Measurements from ENCODE around the gene LRRC26. TPM values are rescaled to one million over a fixed set of nuclear protein-coding genes. Genes with fewer than 3 reads are reported as not detected.

The LRRC26 gene
- total RNA-seq, 1 donor = not detected

DNA sequence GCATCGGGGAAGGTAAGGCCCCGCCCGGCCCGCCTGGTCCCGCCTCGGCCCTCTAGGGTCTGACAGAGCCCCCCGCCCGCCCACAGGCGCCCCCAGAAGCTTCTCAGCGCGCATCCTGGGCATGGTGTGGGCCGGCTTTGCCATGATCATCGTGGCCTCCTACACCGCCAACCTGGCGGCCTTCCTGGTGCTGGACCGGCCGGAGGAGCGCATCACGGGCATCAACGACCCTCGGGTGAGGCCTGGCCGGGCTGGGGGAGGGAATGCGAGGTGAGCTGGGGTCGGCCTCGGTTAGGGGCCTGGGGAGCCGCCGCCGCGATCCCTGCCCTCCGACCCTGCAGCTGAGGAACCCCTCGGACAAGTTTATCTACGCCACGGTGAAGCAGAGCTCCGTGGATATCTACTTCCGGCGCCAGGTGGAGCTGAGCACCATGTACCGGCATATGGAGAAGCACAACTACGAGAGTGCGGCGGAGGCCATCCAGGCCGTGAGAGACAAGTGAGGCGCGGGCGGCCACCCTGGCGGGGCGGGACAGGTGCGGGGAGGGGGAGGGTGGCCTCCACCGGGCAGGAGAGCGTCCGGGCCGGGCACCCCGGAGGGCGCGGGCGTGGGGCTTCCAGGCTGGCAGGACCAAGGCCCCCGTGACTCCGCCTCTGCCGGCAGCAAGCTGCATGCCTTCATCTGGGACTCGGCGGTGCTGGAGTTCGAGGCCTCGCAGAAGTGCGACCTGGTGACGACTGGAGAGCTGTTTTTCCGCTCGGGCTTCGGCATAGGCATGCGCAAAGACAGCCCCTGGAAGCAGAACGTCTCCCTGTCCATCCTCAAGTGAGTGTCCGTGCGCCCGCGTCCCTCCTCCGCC lies 7.1 kb downstream of the LRRC26 start:
- Histone ChIP-seq H3K4me1 (ENCODE audit: insufficient read depth, low read length) (no peaks in the 10 kb centered on the region), H3K36me3 (ENCODE audit: insufficient read depth, low read length) (no peaks in the 10 kb centered on the region), H3K27me3 (ENCODE audit: insufficient read depth, low read length) (peaks cover 69% of the 10 kb centered on the region), H4K20me1 (ENCODE audit: insufficient read depth, low read length) (peaks cover 3% of the 10 kb centered on the region), H3K9me3 (ENCODE audit: low read depth, low read length) (no peaks in the 10 kb centered on the region), H2AFZ (ENCODE audit: low read length) (no peak overlapping the region), H3K79me2 (ENCODE audit: insufficient read depth, low read length) (no peaks in the 10 kb centered on the region), H3K4me2 (ENCODE audit: insufficient read depth, low read length) (peak overlapping the region; percentile 28), H3K27ac (ENCODE audit: low read depth, low read length) (no peak overlapping the region), H3K4me3 (ENCODE audit: insufficient read depth, low read length) (no peak overlapping the region)
- TF ChIP-seq, protein P1, sequence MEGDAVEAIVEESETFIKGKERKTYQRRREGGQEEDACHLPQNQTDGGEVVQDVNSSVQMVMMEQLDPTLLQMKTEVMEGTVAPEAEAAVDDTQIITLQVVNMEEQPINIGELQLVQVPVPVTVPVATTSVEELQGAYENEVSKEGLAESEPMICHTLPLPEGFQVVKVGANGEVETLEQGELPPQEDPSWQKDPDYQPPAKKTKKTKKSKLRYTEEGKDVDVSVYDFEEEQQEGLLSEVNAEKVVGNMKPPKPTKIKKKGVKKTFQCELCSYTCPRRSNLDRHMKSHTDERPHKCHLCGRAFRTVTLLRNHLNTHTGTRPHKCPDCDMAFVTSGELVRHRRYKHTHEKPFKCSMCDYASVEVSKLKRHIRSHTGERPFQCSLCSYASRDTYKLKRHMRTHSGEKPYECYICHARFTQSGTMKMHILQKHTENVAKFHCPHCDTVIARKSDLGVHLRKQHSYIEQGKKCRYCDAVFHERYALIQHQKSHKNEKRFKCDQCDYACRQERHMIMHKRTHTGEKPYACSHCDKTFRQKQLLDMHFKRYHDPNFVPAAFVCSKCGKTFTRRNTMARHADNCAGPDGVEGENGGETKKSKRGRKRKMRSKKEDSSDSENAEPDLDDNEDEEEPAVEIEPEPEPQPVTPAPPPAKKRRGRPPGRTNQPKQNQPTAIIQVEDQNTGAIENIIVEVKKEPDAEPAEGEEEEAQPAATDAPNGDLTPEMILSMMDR (IDR thresholded peaks at IDR 0.05; ENCODE audit: extremely low read depth, low read depth, low read length) = no peak
- peak; percentile 96 for DNase-seq (ENCODE audit: insufficient read length, low spot score, missing footprints)

DNA sequence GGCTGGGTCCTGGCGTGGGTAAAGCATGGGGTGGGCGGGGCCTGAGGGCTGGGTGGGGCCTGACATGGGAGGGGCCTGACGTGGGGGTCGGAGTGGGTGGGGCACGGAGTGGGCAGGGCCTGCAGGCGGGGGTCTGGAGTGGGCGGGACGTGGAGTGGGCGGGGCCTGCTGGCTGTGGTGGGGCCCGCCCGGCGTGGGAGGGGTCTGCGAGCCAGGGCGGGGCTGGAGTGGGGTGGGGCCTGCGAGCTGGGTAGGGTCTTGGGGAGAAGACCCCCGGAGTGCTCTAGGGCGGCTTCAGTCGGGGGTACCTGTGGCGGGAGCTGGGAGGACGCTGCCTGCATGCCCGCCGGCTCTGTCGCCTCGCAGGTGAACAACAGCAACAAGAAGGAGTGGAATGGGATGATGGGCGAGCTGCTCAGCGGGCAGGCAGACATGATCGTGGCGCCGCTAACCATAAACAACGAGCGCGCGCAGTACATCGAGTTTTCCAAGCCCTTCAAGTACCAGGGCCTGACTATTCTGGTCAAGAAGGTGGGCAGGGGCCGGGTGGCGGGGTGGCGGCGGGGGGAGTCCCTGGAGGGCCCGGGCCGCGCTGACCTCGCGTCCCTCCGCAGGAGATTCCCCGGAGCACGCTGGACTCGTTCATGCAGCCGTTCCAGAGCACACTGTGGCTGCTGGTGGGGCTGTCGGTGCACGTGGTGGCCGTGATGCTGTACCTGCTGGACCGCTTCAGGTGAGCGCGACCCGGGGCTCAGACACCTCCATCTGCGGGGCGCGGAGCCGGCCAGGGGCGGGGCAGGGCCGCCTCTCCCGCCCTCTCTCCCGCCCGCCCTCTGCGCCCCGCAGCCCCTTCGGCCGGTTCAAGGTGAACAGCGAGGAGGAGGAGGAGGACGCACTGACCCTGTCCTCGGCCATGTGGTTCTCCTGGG lies 8.0 kb downstream of the LRRC26 start:
- no peaks in the 10 kb centered on the region for H3K79me2 ChIP-seq (ENCODE audit: insufficient read depth, low read length)
- H3K4me1 ChIP-seq (ENCODE audit: insufficient read depth, low read length) = no peaks in the 10 kb centered on the region
- H3K27ac ChIP-seq (ENCODE audit: low read depth, low read length) = no peak overlapping the region
- peaks cover 5% of the 10 kb centered on the region for H4K20me1 ChIP-seq (ENCODE audit: insufficient read depth, low read length)
- H3K4me2 ChIP-seq (ENCODE audit: insufficient read depth, low read length) = no peak overlapping the region
- TF ChIP-seq, protein P1 (IDR thresholded peaks at IDR 0.05; ENCODE audit: extremely low read depth, low read depth, low read length) = no peak
- H2AFZ ChIP-seq (ENCODE audit: low read length) = no peak overlapping the region
- peaks cover 70% of the 10 kb centered on the region for H3K27me3 ChIP-seq (ENCODE audit: insufficient read depth, low read length)
- DNase-seq (ENCODE audit: insufficient read length, low spot score, missing footprints) = peak; percentile 95
- no peaks in the 10 kb centered on the region for H3K36me3 ChIP-seq (ENCODE audit: insufficient read depth, low read length)
- no peak overlapping the region for H3K4me3 ChIP-seq (ENCODE audit: insufficient read depth, low read length)
- no peaks in the 10 kb centered on the region for H3K9me3 ChIP-seq (ENCODE audit: low read depth, low read length)

- Histone ChIP-seq H2AFZ (ENCODE audit: low read length) (no peak overlapping the region), H3K4me3 (ENCODE audit: insufficient read depth, low read length) (no peak overlapping the region), H3K79me2 (ENCODE audit: insufficient read depth, low read length) (no peaks in the 10 kb centered on the region), H3K36me3 (ENCODE audit: insufficient read depth, low read length) (no peaks in the 10 kb centered on the region), H4K20me1 (ENCODE audit: insufficient read depth, low read length) (peaks cover 5% of the 10 kb centered on the region), H3K4me1 (ENCODE audit: insufficient read depth, low read length) (no peaks in the 10 kb centered on the region), H3K27me3 (ENCODE audit: insufficient read depth, low read length) (peaks cover 62% of the 10 kb centered on the region), H3K9me3 (ENCODE audit: low read depth, low read length) (no peaks in the 10 kb centered on the region), H3K4me2 (ENCODE audit: insufficient read depth, low read length) (no peak overlapping the region), H3K27ac (ENCODE audit: low read depth, low read length) (no peak overlapping the region)
- TF ChIP-seq, protein P1 (IDR thresholded peaks at IDR 0.05; ENCODE audit: extremely low read depth, low read depth, low read length) = no peak
- DNase-seq (ENCODE audit: insufficient read length, low spot score, missing footprints) = no peak
Measured at GRCh38 chr9:137160716-137161557, 8.9 kb downstream of the LRRC26 start.
